ENCODE results near the gene MYLK3. TPM values are rescaled to one million over a fixed set of nuclear protein-coding genes. Genes with fewer than 3 reads are reported as not detected.

Gene MYLK3
- polyA plus RNA-seq, 3 donors: 0.32 TPM; not detected in 2

GRCh38 chr16:46756772-46757171, 8.6 kb upstream of the MYLK3 start:
- peaks cover 0 to 5% (median 2%) of the 10 kb centered on the region in 3 donors for H3K27me3 Mint-ChIP-seq (ENCODE audit: low read depth in 3 of 3)
- no peak overlapping the region for H2AFZ ChIP-seq (ENCODE audit: insufficient read depth, low read depth, low read length, poor library complexity, severe bottlenecking)
- intact Hi-C loops (cut with micrococcal nuclease): no loop called here
- peaks cover 2 to 11% of the 10 kb centered on the region in 2 donors for H3K4me1 ChIP-seq (ENCODE audit: control insufficient read depth in 1 of 2, insufficient read depth in 2 of 2, low read length in 2 of 2)
- no peaks in the 10 kb centered on the region for H3K9me3 Mint-ChIP-seq
- no peak overlapping the region for H3K4me2 ChIP-seq (replicated peaks; ENCODE audit: extremely low read depth, low read length, poor library complexity, severe bottlenecking)
- no peaks in the 10 kb centered on the region for H3K27me3 ChIP-seq (ENCODE audit: control insufficient read depth in 2 of 2, insufficient read depth in 2 of 2, low read length in 2 of 2)
- no peaks in the 10 kb centered on the region for H3K36me3 Mint-ChIP-seq
- DNase-seq: no peak
- no peaks in the 10 kb centered on the region for H3K79me2 ChIP-seq (ENCODE audit: insufficient read depth, low read length)
- no peak for TF ChIP-seq CTCF (IDR thresholded peaks at IDR 0.05)
- no peak overlapping the region for H3K9ac ChIP-seq (ENCODE audit: insufficient read depth, low read length, poor library complexity, severe bottlenecking)
- H3K4me3 ChIP-seq (replicated peaks in 1 of 3; ENCODE audit: low read depth in 2 of 3, low read length in 3 of 3): no peak overlapping the region
- 97% methylated on average over 5 of the region's 11 CpGs for WGBS (ENCODE audit: insufficient coverage)
- H3K36me3 ChIP-seq (replicated peaks in 1 of 2; ENCODE audit: control insufficient read depth in 1 of 2, insufficient read depth in 2 of 2, low read length in 2 of 2): no peaks in the 10 kb centered on the region
- H3K27ac ChIP-seq (ENCODE audit: low read depth in 1 of 2, low read length in 2 of 2): no peak overlapping the region
- peaks cover 8% of the 10 kb centered on the region for H3K4me1 Mint-ChIP-seq
- no peak overlapping the region for H3K4me3 Mint-ChIP-seq
- H3K9me3 ChIP-seq (replicated peaks in 1 of 2; ENCODE audit: control insufficient read depth in 1 of 2, insufficient read depth in 1 of 2, low read length in 2 of 2): no peaks in the 10 kb centered on the region
- H4K20me1 ChIP-seq (ENCODE audit: insufficient read depth, low read length): no peaks in the 10 kb centered on the region
- no peak overlapping the region for H3K27ac Mint-ChIP-seq

GRCh38 chr16:46753015-46753414, 4.9 kb upstream of the MYLK3 start:
- Histone ChIP-seq H3K4me2 (replicated peaks; ENCODE audit: extremely low read depth, low read length, poor library complexity, severe bottlenecking) (no peak overlapping the region), H3K9ac (ENCODE audit: insufficient read depth, low read length, poor library complexity, severe bottlenecking) (no peak overlapping the region), H3K4me3 (replicated peaks in 1 of 3; ENCODE audit: low read depth in 2 of 3, low read length in 3 of 3) (no peak overlapping the region), H3K36me3 (replicated peaks in 1 of 2; ENCODE audit: control insufficient read depth in 1 of 2, insufficient read depth in 2 of 2, low read length in 2 of 2) (no peaks in the 10 kb centered on the region), H3K27ac (ENCODE audit: low read depth in 1 of 2, low read length in 2 of 2) (no peak overlapping the region), H4K20me1 (ENCODE audit: insufficient read depth, low read length) (no peaks in the 10 kb centered on the region), H3K27me3 (ENCODE audit: control insufficient read depth in 2 of 2, insufficient read depth in 2 of 2, low read length in 2 of 2) (no peaks in the 10 kb centered on the region), H3K4me1 (ENCODE audit: control insufficient read depth in 1 of 2, insufficient read depth in 2 of 2, low read length in 2 of 2) (peaks cover 7 to 19% of the 10 kb centered on the region in 2 donors), H3K9me3 (replicated peaks in 1 of 2; ENCODE audit: control insufficient read depth in 1 of 2, insufficient read depth in 1 of 2, low read length in 2 of 2) (no peaks in the 10 kb centered on the region), H2AFZ (ENCODE audit: insufficient read depth, low read depth, low read length, poor library complexity, severe bottlenecking) (no peak overlapping the region), H3K79me2 (ENCODE audit: insufficient read depth, low read length) (no peaks in the 10 kb centered on the region)
- intact Hi-C loops (cut with micrococcal nuclease): no loop called here
- Mint-ChIP-seq H3K36me3 (no peaks in the 10 kb centered on the region), H3K9me3 (no peaks in the 10 kb centered on the region), H3K4me3 (no peak overlapping the region), H3K27ac (no peak overlapping the region), H3K27me3 (ENCODE audit: low read depth in 3 of 3) (peaks cover 0 to 4% (median 0%) of the 10 kb centered on the region in 3 donors), H3K4me1 (peaks cover 16% of the 10 kb centered on the region)
- 100% methylated on average over 3 of the region's 5 CpGs for WGBS (ENCODE audit: insufficient coverage)
- DNase-seq: no peak
- TF ChIP-seq CTCF (IDR thresholded peaks at IDR 0.05): no peak
